Common myeloid progenitor, CD34-positive (primary cell): Measurements from ENCODE around the gene PTPRM.

Experiments
- CTCF ChIA-PET: fragments of 350-600 bp; sonication (Branson Sonifier 250); formaldehyde crosslinking; loops from one replicate; lab custom pipeline; 2021; ENCODE audit warnings: antibody characterized with exemption; lab: Charles Lee
- POLR2A ChIA-PET: fragments of 350-600 bp; sonication (Branson Sonifier 250); formaldehyde crosslinking; loops from one replicate; lab custom pipeline; 2021; ENCODE audit warnings: antibody characterized with exemption; lab: Charles Lee
- DNase-seq, 3 donors: peaks; one replicate each; pipeline versions ENCODE4 v3.0.0 to v3.0.0-alpha.2; 2013
- H3K27ac ChIP-seq, 2 experiments: 1 replicate in 1 of 2; 2 replicates in 1 of 2; pipeline ENCODE4 v1.7.0; 2013; ENCODE audit warnings: inconsistent platforms in 2 of 2, low read length in 2 of 2, mild to moderate bottlenecking in 2 of 2, low read depth in 1 of 2, moderate library complexity in 1 of 2; ENCODE audit not compliant: severe bottlenecking in 2 of 2, insufficient read depth in 1 of 2, poor library complexity in 1 of 2
- H3K27me3 ChIP-seq, 5 experiments: replicated peaks in 2 of 5; 1 replicate in 3 of 5; 2 replicates in 2 of 5; pipeline versions ENCODE4 v1.6.1 to v1.7.0; 2013; ENCODE audit warnings: low read length in 4 of 5, mild to moderate bottlenecking in 2 of 5, moderate library complexity in 2 of 5, inconsistent platforms in 1 of 5; ENCODE audit not compliant: insufficient read depth in 5 of 5, control insufficient read depth in 4 of 5
- H3K36me3 ChIP-seq, 4 experiments: 1 replicate in 2 of 4; 2 replicates in 2 of 4; pipeline versions ENCODE4 v1.6.1 to v1.7.0; 2013; ENCODE audit warnings: low read length in 3 of 4, control low read depth in 1 of 4, mild to moderate bottlenecking in 1 of 4; ENCODE audit not compliant: control insufficient read depth in 4 of 4, insufficient read depth in 4 of 4
- H3K4me1 ChIP-seq, 4 experiments: 1 replicate in 3 of 4; 2 replicates in 1 of 4; pipeline versions ENCODE4 v1.6.1 to v1.7.1; 2013; ENCODE audit warnings: low read length in 3 of 4, mild to moderate bottlenecking in 3 of 4, control low read depth in 1 of 4, inconsistent platforms in 1 of 4, moderate library complexity in 1 of 4; ENCODE audit not compliant: control insufficient read depth in 4 of 4, insufficient read depth in 4 of 4; ENCODE audit errors: control extremely low read depth in 1 of 4
- H3K4me3 ChIP-seq, 7 experiments: 1 replicate in 4 of 7; 2 replicates in 3 of 7; pipeline versions ENCODE4 v1.5.1 to v1.7.0; 2013; ENCODE audit warnings: mild to moderate bottlenecking in 7 of 7, low read length in 6 of 7, moderate library complexity in 6 of 7, inconsistent platforms in 2 of 7, low read depth in 2 of 7, control low read depth in 1 of 7; ENCODE audit not compliant: insufficient read depth in 4 of 7, control insufficient read depth in 1 of 7; ENCODE audit errors: extremely low read depth in 1 of 7
- H3K9me3 ChIP-seq, 5 experiments: 1 replicate in 4 of 5; 2 replicates in 1 of 5; pipeline versions ENCODE4 v1.6.1 to v1.7.1; 2013; ENCODE audit warnings: low read length in 4 of 5, mild to moderate bottlenecking in 2 of 5, inconsistent platforms in 1 of 5, low read depth in 1 of 5, moderate library complexity in 1 of 5; ENCODE audit not compliant: control insufficient read depth in 4 of 5, insufficient read depth in 2 of 5; ENCODE audit errors: control extremely low read depth in 1 of 5
- WGBS: methylation state at CpG from one replicate; pipeline ENCODE4 v1.1.5; 2013; ENCODE audit not compliant: insufficient coverage; 5-methylcytosine and 5-hydroxymethylcytosine counted together

Gene PTPRM

GRCh38 chr18:7980136-7980535 lies 413.0 kb downstream of the PTPRM start:
- Histone ChIP-seq H3K4me3 (no peak overlapping the region), H3K4me1 (no peaks in the 10 kb centered on the region), H3K36me3 (no peaks in the 10 kb centered on the region), H3K27me3 (no peaks in the 10 kb centered on the region), H3K9me3 (no peaks in the 10 kb centered on the region), H3K27ac (no peak overlapping the region)
- POLR2A ChIA-PET: no interaction called here
- CTCF ChIA-PET: no interaction called here
- DNase-seq: no peak
- 89% methylated on average over 3 of the region's 3 CpGs for WGBS

GRCh38 chr18:7980656-7981055 lies 413.5 kb downstream of the PTPRM start:
- WGBS: 90% methylated on average over 4 of the region's 4 CpGs
- H3K27ac ChIP-seq: no peak overlapping the region
- H3K36me3 ChIP-seq: no peaks in the 10 kb centered on the region
- ChIA-PET POLR2A (no interaction called here), CTCF (no interaction called here)
- no peaks in the 10 kb centered on the region for H3K27me3 ChIP-seq
- no peak for DNase-seq
- no peaks in the 10 kb centered on the region for H3K4me1 ChIP-seq
- no peak overlapping the region for H3K4me3 ChIP-seq
- H3K9me3 ChIP-seq: no peaks in the 10 kb centered on the region

- DNase-seq: no peak
- Histone ChIP-seq H3K36me3 (no peaks in the 10 kb centered on the region), H3K27ac (no peak overlapping the region), H3K27me3 (no peaks in the 10 kb centered on the region), H3K4me3 (no peak overlapping the region), H3K4me1 (no peaks in the 10 kb centered on the region), H3K9me3 (no peaks in the 10 kb centered on the region)
- ChIA-PET CTCF (no interaction called here), POLR2A (no interaction called here)
These were observed 415.1 kb downstream of the PTPRM start for GRCh38 chr18:7982216-7982615.

GRCh38 chr18:7987284-7987976 lies 420.3 kb downstream of the PTPRM start:
- POLR2A ChIA-PET: no interaction called here
- DNase-seq: no peak

GRCh38 chr18:7990670-7991069 lies 423.6 kb downstream of the PTPRM start:
- no peaks in the 10 kb centered on the region for H3K36me3 ChIP-seq
- no peak for DNase-seq
- H3K27ac ChIP-seq: no peak overlapping the region
- H3K4me1 ChIP-seq: no peaks in the 10 kb centered on the region
- WGBS: 0% methylated on average over 1 of the region's 1 CpG
- peaks cover 0 to 13% (median 0%) of the 10 kb centered on the region in 5 experiments for H3K9me3 ChIP-seq
- ChIA-PET CTCF (no interaction called here), POLR2A (no interaction called here)
- H3K4me3 ChIP-seq: no peak overlapping the region
- H3K27me3 ChIP-seq: no peaks in the 10 kb centered on the region

More at GRCh38 chr18:7987284-7987976, 420.3 kb downstream of the PTPRM start:
- WGBS: 100% methylated on average over 2 of the region's 3 CpGs
- no peaks in the 10 kb centered on the region for H3K4me1 ChIP-seq
- H3K27me3 ChIP-seq: no peaks in the 10 kb centered on the region
- peaks cover 0 to 3% (median 0%) of the 10 kb centered on the region in 5 experiments for H3K9me3 ChIP-seq
- H3K4me3 ChIP-seq: no peak overlapping the region
- H3K27ac ChIP-seq: no peak overlapping the region
- CTCF ChIA-PET: no interaction called here
- H3K36me3 ChIP-seq: no peaks in the 10 kb centered on the region

DNA sequence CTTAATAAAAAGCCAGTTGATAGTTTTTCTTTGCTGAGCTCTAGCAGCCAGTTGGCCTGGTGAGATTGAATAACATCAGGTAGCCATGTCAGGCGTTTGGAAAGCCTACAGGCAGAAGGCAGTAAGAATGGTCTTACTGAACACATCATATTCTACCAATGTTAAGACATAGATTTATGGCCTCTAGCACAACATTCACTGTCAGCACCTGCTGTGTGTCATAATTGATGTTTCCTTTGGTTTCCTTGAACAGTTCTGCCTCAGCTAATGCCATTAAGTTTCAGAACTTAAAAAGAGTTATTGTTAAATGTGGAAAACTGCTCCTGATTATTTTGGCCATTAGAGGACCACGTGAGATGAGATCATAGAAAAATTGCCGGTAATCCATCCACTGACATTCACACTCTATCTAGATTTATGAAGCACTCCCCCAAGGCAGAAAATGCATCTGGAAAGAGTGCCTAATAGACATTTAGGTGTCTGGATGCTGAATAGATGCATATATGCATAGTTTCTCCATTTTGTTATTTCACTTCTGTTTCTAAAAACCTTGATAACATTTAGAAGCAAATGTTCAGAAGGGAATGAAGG lies 434.7 kb downstream of the PTPRM start:
- no CpG with 5 or more reads among the region's 3 CpGs for WGBS
- DNase-seq: no peak
- Histone ChIP-seq H3K36me3 (no peaks in the 10 kb centered on the region), H3K4me3 (no peak overlapping the region), H3K27ac (no peak overlapping the region), H3K27me3 (no peaks in the 10 kb centered on the region), H3K9me3 (peaks cover 0 to under 1% (median 0%) of the 10 kb centered on the region in 5 experiments), H3K4me1 (peaks cover 0 to 3% (median under 1%) of the 10 kb centered on the region in 4 experiments)
- POLR2A ChIA-PET: no interaction called here
- CTCF ChIA-PET: no interaction called here

GRCh38 chr18:8003878-8004675 lies 437.0 kb downstream of the PTPRM start:
- no peaks in the 10 kb centered on the region for H3K27me3 ChIP-seq
- CTCF ChIA-PET: interaction anchor here (0.6 kb wide), 1 partner anchor 488 kb away, joined by 3 read pairs; no protein-coding TSS in a partner anchor
- H3K27ac ChIP-seq: no peak overlapping the region
- POLR2A ChIA-PET: no interaction called here
- H3K4me3 ChIP-seq: no peak overlapping the region
- no peaks in the 10 kb centered on the region for H3K36me3 ChIP-seq
- peaks cover 0 to 3% (median under 1%) of the 10 kb centered on the region in 4 experiments for H3K4me1 ChIP-seq
- 100% methylated on average over 5 of the region's 6 CpGs for WGBS
- DNase-seq: no peak
- no peaks in the 10 kb centered on the region for H3K9me3 ChIP-seq
